Caco-2 (cell line): ENCODE measurements around the gene DAND5. TPM values are rescaled to one million over a fixed set of nuclear protein-coding genes. Genes with fewer than 3 reads are reported as not detected.

ENCODE experiments used
- BruUV-seq: library from RNA; stranded (reverse); fragments of 400-500 nt; replicated peaks from 2 replicates; lab custom pipeline; 2021; lab: Mats Ljungman, UMichigan
- CTCF ChIA-PET: fragments of 300-600 bp; sonication (Branson Sonifier 250); formaldehyde crosslinking; loops from one replicate; lab custom pipeline; 2022; ENCODE audit warnings: antibody characterized with exemption; lab: Charles Lee
- POLR2A ChIA-PET: fragments of 300-600 bp; sonication (Branson Sonifier 250); formaldehyde crosslinking; loops from one replicate; lab custom pipeline; 2022; ENCODE audit warnings: antibody characterized with exemption; lab: Charles Lee
- DNase-seq, 2 experiments: peaks; one replicate each; pipeline versions ENCODE4 v3.0.0 to v3.0.0-alpha.2; 2020 to 2022
- H3K27me3 ChIP-seq: replicated peaks from 2 replicates; pipeline ENCODE4 v1.6.0; 2011; ENCODE audit warnings: low read length; ENCODE audit not compliant: control insufficient read depth, insufficient read depth
- H3K36me3 ChIP-seq: 2 replicates; pipeline ENCODE4 v1.5.1; 2011; ENCODE audit warnings: low read length; ENCODE audit not compliant: control insufficient read depth, insufficient read depth
- H3K4me1 ChIP-seq: fragments of 250-450 bp; sonication (Bioruptor Pico); 2 replicates; pipeline ENCODE4 v1.5.1; 2020; ENCODE audit warnings: mild to moderate bottlenecking
- H3K4me3 ChIP-seq: 2 replicates; pipeline ENCODE4 v1.5.1; 2011; ENCODE audit warnings: low read depth, mild to moderate bottlenecking, control low read depth, low read length
- H3K9me3 ChIP-seq: fragments of 250-450 bp; sonication (Bioruptor Pico); 2 replicates; pipeline ENCODE4 v1.5.1; 2020; ENCODE audit warnings: mild to moderate bottlenecking, moderate library complexity
- H3K27ac Mint-ChIP-seq: one replicate; pipeline ENCODE4 v1.8.0; 2022; ENCODE audit warnings: mixed read lengths; ENCODE audit not compliant: unreplicated experiment
- H3K27me3 Mint-ChIP-seq: one replicate; pipeline ENCODE4 v1.8.0; 2022; ENCODE audit warnings: mixed read lengths; ENCODE audit not compliant: insufficient read depth, unreplicated experiment
- H3K36me3 Mint-ChIP-seq: one replicate; pipeline ENCODE4 v1.8.0; 2022; ENCODE audit warnings: mild to moderate bottlenecking, mixed read lengths; ENCODE audit not compliant: insufficient read depth, unreplicated experiment
- H3K4me1 Mint-ChIP-seq: one replicate; pipeline ENCODE4 v1.8.0; 2022; ENCODE audit warnings: low read depth, mixed read lengths; ENCODE audit not compliant: unreplicated experiment
- H3K4me3 Mint-ChIP-seq: one replicate; pipeline ENCODE4 v1.8.0; 2022; ENCODE audit warnings: mild to moderate bottlenecking, moderate library complexity, mixed read lengths; ENCODE audit not compliant: unreplicated experiment
- H3K9me3 Mint-ChIP-seq: one replicate; pipeline ENCODE4 v1.8.0; 2022; ENCODE audit warnings: mixed read lengths; ENCODE audit not compliant: unreplicated experiment
- CTCF ChIP-seq, 2 experiments: fragments of 200-600 bp in 1 of 2; IDR thresholded peaks; 1 replicate in 1 of 2; 2 replicates in 1 of 2; pipeline versions ENCODE4 v1.5.1 to v1.8.0; 2011 to 2022; ENCODE audit warnings: antibody characterized with exemption in 1 of 2, control low read depth in 1 of 2, inconsistent platforms in 1 of 2, low read depth in 1 of 2, low read length in 1 of 2, mild to moderate bottlenecking in 1 of 2, moderate library complexity in 1 of 2; ENCODE audit not compliant: insufficient read depth in 1 of 2, severe bottlenecking in 1 of 2, unreplicated experiment in 1 of 2
- intact Hi-C: fragments of 100-400 bp; cut with micrococcal nuclease; formaldehyde crosslinking; loops from one replicate; pipeline ENCODE4 v1.10.0; 2022; ENCODE audit not compliant: unreplicated experiment
- total RNA-seq: library from RNA; stranded (reverse); gene quantifications from 2 replicates; pipeline ENCODE4 v1.2.3, GENCODE V29; 2022

The DAND5 gene
- total RNA-seq, 1 experiment from 2014 or later: not detected

- Histone ChIP-seq H3K4me1 (0 out of 2 replicates have a peak, but pooled peaks cover 13% of the 10 kb centered on the region), H3K27me3 (no peaks in the 10 kb centered on the region), H3K4me3 (peak within 1 kb of the TSS; percentile 90), H3K9me3 (no peaks in the 10 kb centered on the region), H3K36me3 (peaks cover 4% of the 10 kb centered on the region)
- intact Hi-C loops: no loop called here
- H3K4me1 Mint-ChIP-seq: peaks cover 22% of the 10 kb centered on the region
- peaks cover 50% of the 10 kb centered on the region for H3K36me3 Mint-ChIP-seq
- DNase-seq: peak; percentile 87 to 90
- H3K9me3 Mint-ChIP-seq: no peaks in the 10 kb centered on the region
- H3K27ac Mint-ChIP-seq: peak within 1 kb of the TSS; percentile 91
- ChIA-PET CTCF (interaction anchor here (0.6 to 1.3 kb wide), 3 partner anchors 32 to 121 kb away, joined by 3 to 4 read pairs (median 4); no protein-coding TSS in a partner anchor), POLR2A (interaction anchor here (0.6 to 1.4 kb wide), 6 partner anchors 12 to 1563 kb away, joined by 3 to 9 read pairs (median 4); partner anchors contain the start of genes GCDH and SYCE2)
- peaks cover 3% of the 10 kb centered on the region for H3K27me3 Mint-ChIP-seq
- BruUV-seq: TSS peak; percentile 64
- H3K4me3 Mint-ChIP-seq: peak within 1 kb of the TSS; percentile 98
- TF ChIP-seq CTCF (IDR thresholded peaks at IDR 0.05; ENCODE audit: insufficient read depth in 1 of 2, low read depth in 1 of 2, low read length in 1 of 2, severe bottlenecking in 1 of 2, unreplicated experiment in 1 of 2): no peak
Measured at GRCh38 chr19:12933287-12934072, 35.9 kb upstream of the DAND5 start, which contains the start of gene FARSA. FARSA (minus strand) TSS chr19:12933711; CDS start chr19:12933696, 15 bp downstream.

- Histone ChIP-seq H3K27me3 (no peaks in the 10 kb centered on the region), H3K4me1 (peaks cover 19% of the 10 kb centered on the region; the same call in 1 of the 2 replicates), H3K4me3 (no peak overlapping the region), H3K9me3 (no peaks in the 10 kb centered on the region), H3K36me3 (peaks cover 6% of the 10 kb centered on the region)
- ChIA-PET CTCF (no interaction called here), POLR2A (no interaction called here)
- no TSS peak for BruUV-seq
- H3K9me3 Mint-ChIP-seq: no peaks in the 10 kb centered on the region
- no peak for DNase-seq
- intact Hi-C loops: no loop called here
- no peak overlapping the region for H3K27ac Mint-ChIP-seq
- H3K36me3 Mint-ChIP-seq: peaks cover 50% of the 10 kb centered on the region
- peaks cover 22% of the 10 kb centered on the region for H3K4me1 Mint-ChIP-seq
- no peak overlapping the region for H3K4me3 Mint-ChIP-seq
- no peak for TF ChIP-seq CTCF (IDR thresholded peaks at IDR 0.05; ENCODE audit: insufficient read depth in 1 of 2, low read depth in 1 of 2, low read length in 1 of 2, severe bottlenecking in 1 of 2, unreplicated experiment in 1 of 2)
- peaks cover 3% of the 10 kb centered on the region for H3K27me3 Mint-ChIP-seq
Measured at GRCh38 chr19:12935071-12935470, 34.3 kb upstream of the DAND5 start.

GRCh38 chr19:12936582-12936981 is 32.8 kb upstream of the DAND5 start:
- no peak for DNase-seq
- Histone ChIP-seq H3K36me3 (peaks cover 14% of the 10 kb centered on the region), H3K4me1 (peaks cover 27% of the 10 kb centered on the region; the same call in 1 of the 2 replicates), H3K4me3 (no peak overlapping the region), H3K27me3 (no peaks in the 10 kb centered on the region), H3K9me3 (no peaks in the 10 kb centered on the region)
- no TSS peak for BruUV-seq
- ChIA-PET CTCF (interaction anchor here (0.6 to 1.5 kb wide), 2 partner anchors 29 to 124 kb away, joined by 4 to 5 read pairs; no protein-coding TSS in a partner anchor), POLR2A (interaction anchor here (0.5 to 1.2 kb wide), 2 partner anchors 10 to 46 kb away, joined by 3 to 14 read pairs; partner anchors contain the start of gene GCDH)
- H3K27ac Mint-ChIP-seq: no peak overlapping the region
- H3K36me3 Mint-ChIP-seq: peaks cover 61% of the 10 kb centered on the region
- no peak overlapping the region for H3K4me3 Mint-ChIP-seq
- intact Hi-C loops: no loop called here
- peaks cover 3% of the 10 kb centered on the region for H3K27me3 Mint-ChIP-seq
- no peak for TF ChIP-seq CTCF (IDR thresholded peaks at IDR 0.05; ENCODE audit: insufficient read depth in 1 of 2, low read depth in 1 of 2, low read length in 1 of 2, severe bottlenecking in 1 of 2, unreplicated experiment in 1 of 2)
- H3K4me1 Mint-ChIP-seq: peaks cover 22% of the 10 kb centered on the region
- H3K9me3 Mint-ChIP-seq: no peaks in the 10 kb centered on the region
